Measurements from ENCODE around the gene PTPRE. TPM values are rescaled to one million over a fixed set of nuclear protein-coding genes. Genes with fewer than 3 reads are reported as not detected.

Gene PTPRE
- total RNA-seq, 3 donors from 2014 or later, result 11.8 to 42.9 (median 25.6) TPM

- DNase-seq (ENCODE audit: low spot score in 2 of 2), result no peak
- Histone ChIP-seq H3K9me3 (no peaks in the 10 kb centered on the region), H3K27ac (no peak overlapping the region), H3K4me1 (peaks cover 0 to 4% of the 10 kb centered on the region in 2 donors), H3K4me3 (no peak overlapping the region), H3K36me3 (no peaks in the 10 kb centered on the region), H3K27me3 (no peaks in the 10 kb centered on the region)
- TF ChIP-seq CTCF (IDR thresholded peaks at IDR 0.05), result no peak
- TF ChIP-seq POLR2AphosphoS5 (IDR thresholded peaks at IDR 0.05), result no peak
- no peak for TF ChIP-seq POLR2A (IDR thresholded peaks at IDR 0.05)
- intact Hi-C loops (cut with DNase I; ENCODE audit: low total_unique reads), result no loop called here
Observed at GRCh38 chr10:127925471-127926207, 18.7 kb downstream of the PTPRE start.

GRCh38 chr10:127926455-127926854 lies 19.6 kb downstream of the PTPRE start:
- Histone ChIP-seq H3K36me3 (no peaks in the 10 kb centered on the region), H3K9me3 (no peaks in the 10 kb centered on the region), H3K27ac (no peak overlapping the region), H3K27me3 (no peaks in the 10 kb centered on the region), H3K4me1 (peaks cover 0 to 3% of the 10 kb centered on the region in 2 donors), H3K4me3 (no peak overlapping the region)
- TF ChIP-seq POLR2A (IDR thresholded peaks at IDR 0.05) (no peak), CTCF (IDR thresholded peaks at IDR 0.05) (no peak), POLR2AphosphoS5 (IDR thresholded peaks at IDR 0.05) (no peak)
- intact Hi-C loops (cut with DNase I; ENCODE audit: low total_unique reads), result no loop called here
- DNase-seq (ENCODE audit: low spot score in 2 of 2), result no peak

GRCh38 chr10:127928021-127928806 lies 21.3 kb downstream of the PTPRE start:
- Histone ChIP-seq H3K4me1 (no peaks in the 10 kb centered on the region), H3K4me3 (no peak overlapping the region), H3K27me3 (no peaks in the 10 kb centered on the region), H3K9me3 (no peaks in the 10 kb centered on the region), H3K36me3 (no peaks in the 10 kb centered on the region), H3K27ac (peak overlapping the region in 1 of 2 donors; percentile 38)
- TF ChIP-seq POLR2A (IDR thresholded peaks at IDR 0.05) (no peak), CTCF (IDR thresholded peaks at IDR 0.05) (no peak), POLR2AphosphoS5 (IDR thresholded peaks at IDR 0.05) (no peak)
- intact Hi-C loops (cut with DNase I; ENCODE audit: low total_unique reads), result no loop called here
- no peak for DNase-seq (ENCODE audit: low spot score in 2 of 2)

- H3K4me1 ChIP-seq, result no peaks in the 10 kb centered on the region
- no peak overlapping the region for H3K27ac ChIP-seq
- no peaks in the 10 kb centered on the region for H3K36me3 ChIP-seq
- no peak overlapping the region for H3K4me3 ChIP-seq
- TF ChIP-seq CTCF (IDR thresholded peaks at IDR 0.05) (no peak), POLR2AphosphoS5 (IDR thresholded peaks at IDR 0.05) (no peak), POLR2A (IDR thresholded peaks at IDR 0.05) (no peak)
- H3K9me3 ChIP-seq, result no peaks in the 10 kb centered on the region
- DNase-seq (ENCODE audit: low spot score in 2 of 2), result no peak
- intact Hi-C loops (cut with DNase I; ENCODE audit: low total_unique reads), result no loop called here
- H3K27me3 ChIP-seq, result no peaks in the 10 kb centered on the region
Observed at GRCh38 chr10:127932521-127933270, 25.8 kb downstream of the PTPRE start.

Data from breast epithelium (tissue), 4 donors.